GM21529 (cell line): ENCODE data around the gene HOXC6.

Experiments
- ATAC-seq: cut with Tn5 transposase; IDR thresholded peaks from one replicate; pipeline ENCODE4 v1.9.1; 2021; ENCODE audit not compliant: unreplicated experiment

The HOXC6 gene

GRCh38 chr12:54051874-54052437 is 23.7 kb downstream of the HOXC6 start:
- ATAC-seq = no peak

- ATAC-seq = no peak
These were observed 24.3 kb downstream of the HOXC6 start for GRCh38 chr12:54052438-54053002.

- ATAC-seq = peak; percentile 74
These were observed 24.9 kb downstream of the HOXC6 start for GRCh38 chr12:54053003-54053750.

GRCh38 chr12:54053751-54054741 is 25.8 kb downstream of the HOXC6 start, which contains the start of gene HOXC4:
Gene HOXC4 (plus strand): TSS chr12:54053835. CDS start chr12:54053923, 88 bp downstream.
- peak; percentile 47 for ATAC-seq

- no peak for ATAC-seq
These were observed 26.5 kb downstream of the HOXC6 start for GRCh38 chr12:54054742-54055194.

GRCh38 chr12:54055552-54055951 is 27.3 kb downstream of the HOXC6 start:
- ATAC-seq = no peak

GRCh38 chr12:54056110-54056509 is 27.9 kb downstream of the HOXC6 start:
- no peak for ATAC-seq

- ATAC-seq = no peak
These were observed 30.0 kb downstream of the HOXC6 start for GRCh38 chr12:54058128-54058768.

GRCh38 chr12:54059668-54060067 is 31.4 kb downstream of the HOXC6 start:
- ATAC-seq = no peak

GRCh38 chr12:54060174-54060974 is 32.1 kb downstream of the HOXC6 start:
- no peak for ATAC-seq

DNA sequence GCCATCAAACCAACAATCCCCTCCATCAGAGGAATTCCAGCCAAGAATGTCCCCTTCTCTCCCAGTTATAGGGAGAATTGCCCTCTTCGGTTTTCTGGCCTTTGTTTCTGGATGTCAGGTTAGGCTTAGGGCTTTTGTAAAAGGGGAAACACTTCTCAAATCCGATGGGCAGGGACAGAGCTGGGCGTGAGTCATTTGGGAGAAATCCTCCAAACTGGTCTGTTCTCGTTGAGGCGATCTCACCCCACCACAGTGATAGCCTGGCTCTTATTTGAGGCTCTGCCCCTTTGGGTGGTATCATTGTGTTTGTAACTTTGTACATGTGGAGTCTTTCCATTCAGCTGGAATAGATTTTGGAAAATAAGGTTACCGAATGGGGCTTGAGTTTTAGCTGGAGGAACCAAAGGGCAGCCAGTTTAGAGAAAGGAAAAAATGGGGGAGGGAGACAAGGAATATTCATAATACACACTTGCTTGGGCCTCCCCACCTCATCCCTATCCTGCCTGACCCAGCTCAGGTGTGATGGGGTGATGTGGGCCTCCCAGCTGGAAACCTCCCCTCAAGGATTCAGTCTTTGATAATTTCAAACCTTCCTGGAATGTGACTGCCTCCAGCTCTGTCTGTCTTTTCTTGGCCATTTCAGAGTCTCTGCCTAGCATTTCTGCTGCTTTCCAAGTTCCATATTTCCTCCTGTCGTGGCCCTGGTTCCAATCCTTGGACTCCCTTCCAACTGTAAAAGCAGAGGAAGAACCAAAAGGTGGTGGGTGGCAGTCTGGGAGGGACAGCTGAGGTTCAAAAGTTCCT is 32.9 kb downstream of the HOXC6 start:
- no peak for ATAC-seq

- ATAC-seq = no peak
These were observed 37.4 kb downstream of the HOXC6 start for GRCh38 chr12:54065677-54066076.

GRCh38 chr12:54066408-54066807 is 38.2 kb downstream of the HOXC6 start:
- no peak for ATAC-seq

DNA sequence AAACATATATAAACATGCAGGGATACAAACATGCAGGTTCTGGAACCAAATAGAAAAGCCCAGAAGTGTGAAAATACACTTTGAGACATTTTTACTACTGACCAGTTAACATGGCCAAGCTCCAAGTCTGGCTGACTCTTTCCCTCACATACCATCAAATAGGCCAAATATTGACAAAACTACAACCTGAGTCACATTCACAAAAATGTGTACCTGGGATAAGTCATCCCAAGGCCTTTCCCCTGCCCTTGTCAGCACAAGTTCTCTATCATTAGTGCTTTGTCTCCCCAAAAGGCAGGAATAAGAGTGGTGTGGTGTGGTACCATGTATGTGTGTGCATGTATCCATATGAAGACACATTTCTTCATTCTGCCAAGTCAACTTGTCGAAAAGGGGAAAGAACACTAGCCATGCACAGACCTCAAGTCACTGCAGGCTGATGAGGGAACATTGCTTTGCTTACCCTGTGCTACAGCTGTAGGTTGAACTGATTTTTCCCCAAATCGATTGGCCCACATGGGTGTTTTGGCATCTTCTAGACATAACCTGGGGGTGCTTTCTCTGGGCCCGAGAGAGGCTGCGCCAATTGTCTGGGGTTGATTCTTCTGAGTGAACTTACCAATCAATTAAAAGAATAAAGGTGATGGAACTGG is 40.3 kb downstream of the HOXC6 start:
- ATAC-seq = no peak

DNA sequence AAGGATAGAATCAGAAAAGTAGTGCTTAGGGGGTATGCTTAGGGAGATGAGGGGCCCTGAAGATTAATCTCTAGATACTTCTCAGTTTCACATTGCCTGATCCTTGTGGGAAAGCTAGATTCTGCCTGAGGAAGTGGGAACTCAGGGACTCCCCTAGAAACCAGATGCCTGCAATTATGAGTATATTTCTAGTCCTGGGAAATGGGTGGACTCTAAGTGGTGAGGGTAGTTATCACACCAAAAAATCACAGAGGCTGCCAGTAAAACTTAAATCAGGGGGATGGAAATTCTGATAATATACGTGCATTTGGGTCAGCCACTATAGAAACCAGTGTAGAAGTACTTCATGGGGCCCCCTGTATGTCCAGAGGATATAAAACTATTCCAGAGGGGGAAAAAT is 43.7 kb downstream of the HOXC6 start:
- no peak for ATAC-seq

- no peak for ATAC-seq
These were observed 46.1 kb downstream of the HOXC6 start for GRCh38 chr12:54074308-54074707.

GRCh38 chr12:54075409-54075808 is 47.2 kb downstream of the HOXC6 start:
- no peak for ATAC-seq

DNA sequence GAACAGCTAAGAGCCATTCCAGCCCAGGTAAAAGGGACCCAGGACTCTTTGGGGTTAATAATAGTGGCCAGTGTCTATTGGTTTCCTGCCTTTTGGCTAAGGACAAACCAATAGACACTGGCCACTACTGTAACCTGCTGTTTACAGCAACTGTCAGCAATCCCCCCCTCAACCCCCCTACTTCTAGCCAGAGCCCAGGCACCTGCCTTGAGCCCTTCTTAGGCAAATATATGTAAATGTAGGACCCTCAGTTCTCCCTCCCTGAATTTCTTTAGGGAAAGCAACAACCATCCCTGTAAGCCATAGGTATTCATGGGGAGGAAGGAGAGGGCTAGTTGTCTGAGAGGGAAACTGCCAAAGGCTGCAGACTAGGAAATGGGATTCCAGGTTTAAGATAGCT is 47.7 kb downstream of the HOXC6 start:
- ATAC-seq = no peak
